Measurements from ENCODE around the gene LRMDA. TPM values are rescaled to one million over a fixed set of nuclear protein-coding genes. Genes with fewer than 3 reads are reported as not detected.

LRMDA gene
- polyA plus RNA-seq, 2 of the 4 experiments (the other 2 are of a cell fraction): 4.6 to 5.2 TPM

DNA sequence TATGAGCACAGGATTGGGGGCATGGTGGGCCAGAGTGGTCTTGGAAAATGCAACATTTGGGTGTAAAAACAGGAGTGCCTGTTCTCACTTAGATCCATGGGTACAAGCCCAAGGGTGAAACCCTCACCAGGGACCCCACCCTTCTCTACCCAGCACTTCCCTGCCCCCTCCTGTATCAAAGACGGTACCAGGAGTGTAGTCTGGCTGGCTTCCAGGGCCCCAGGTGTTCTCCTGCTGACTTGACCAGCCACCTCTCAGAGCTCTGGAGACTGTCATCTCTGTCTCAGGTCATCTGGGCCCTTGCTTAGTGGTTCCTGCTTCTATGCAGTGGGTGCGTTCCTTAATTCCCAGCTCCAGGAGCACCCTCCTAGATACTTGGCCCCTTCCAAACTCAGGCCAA, 447.2 kb downstream of the LRMDA start:
- ATAC-seq (no peak), FAIRE-seq (no peak), DNase-seq (ENCODE audit: low read depth in 1 of 2, low spot score in 1 of 2) (no peak)
- ChIA-PET POLR2A (no interaction called here), CTCF (no interaction called here)
- Histone ChIP-seq H3K27ac (no peak overlapping the region), H3K4me2 (no peak overlapping the region), H3K4me3 (no peak overlapping the region), H3K4me1 (no peaks in the 10 kb centered on the region), H3K9me3 (no peaks in the 10 kb centered on the region)
- TF ChIP-seq CHD2 (IDR thresholded peaks at IDR 0.05; ENCODE audit: low read length, partially characterized antibody) (no peak), CEBPB (IDR thresholded peaks at IDR 0.05) (no peak), ESRRA (IDR thresholded peaks at IDR 0.05; ENCODE audit: borderline replicate concordance, low read length) (no peak), BHLHE40 (IDR thresholded peaks at IDR 0.05; ENCODE audit: low read depth, low read length) (no peak), ZC3H11A (IDR thresholded peaks at IDR 0.05) (no peak), FOSB (CRISPR knock-in tag; IDR thresholded peaks at IDR 0.05) (no peak)
- TF ChIP-seq, protein P1, sequence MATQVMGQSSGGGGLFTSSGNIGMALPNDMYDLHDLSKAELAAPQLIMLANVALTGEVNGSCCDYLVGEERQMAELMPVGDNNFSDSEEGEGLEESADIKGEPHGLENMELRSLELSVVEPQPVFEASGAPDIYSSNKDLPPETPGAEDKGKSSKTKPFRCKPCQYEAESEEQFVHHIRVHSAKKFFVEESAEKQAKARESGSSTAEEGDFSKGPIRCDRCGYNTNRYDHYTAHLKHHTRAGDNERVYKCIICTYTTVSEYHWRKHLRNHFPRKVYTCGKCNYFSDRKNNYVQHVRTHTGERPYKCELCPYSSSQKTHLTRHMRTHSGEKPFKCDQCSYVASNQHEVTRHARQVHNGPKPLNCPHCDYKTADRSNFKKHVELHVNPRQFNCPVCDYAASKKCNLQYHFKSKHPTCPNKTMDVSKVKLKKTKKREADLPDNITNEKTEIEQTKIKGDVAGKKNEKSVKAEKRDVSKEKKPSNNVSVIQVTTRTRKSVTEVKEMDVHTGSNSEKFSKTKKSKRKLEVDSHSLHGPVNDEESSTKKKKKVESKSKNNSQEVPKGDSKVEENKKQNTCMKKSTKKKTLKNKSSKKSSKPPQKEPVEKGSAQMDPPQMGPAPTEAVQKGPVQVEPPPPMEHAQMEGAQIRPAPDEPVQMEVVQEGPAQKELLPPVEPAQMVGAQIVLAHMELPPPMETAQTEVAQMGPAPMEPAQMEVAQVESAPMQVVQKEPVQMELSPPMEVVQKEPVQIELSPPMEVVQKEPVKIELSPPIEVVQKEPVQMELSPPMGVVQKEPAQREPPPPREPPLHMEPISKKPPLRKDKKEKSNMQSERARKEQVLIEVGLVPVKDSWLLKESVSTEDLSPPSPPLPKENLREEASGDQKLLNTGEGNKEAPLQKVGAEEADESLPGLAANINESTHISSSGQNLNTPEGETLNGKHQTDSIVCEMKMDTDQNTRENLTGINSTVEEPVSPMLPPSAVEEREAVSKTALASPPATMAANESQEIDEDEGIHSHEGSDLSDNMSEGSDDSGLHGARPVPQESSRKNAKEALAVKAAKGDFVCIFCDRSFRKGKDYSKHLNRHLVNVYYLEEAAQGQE (IDR thresholded peaks at IDR 0.05): no peak
- TF ChIP-seq, protein P2, sequence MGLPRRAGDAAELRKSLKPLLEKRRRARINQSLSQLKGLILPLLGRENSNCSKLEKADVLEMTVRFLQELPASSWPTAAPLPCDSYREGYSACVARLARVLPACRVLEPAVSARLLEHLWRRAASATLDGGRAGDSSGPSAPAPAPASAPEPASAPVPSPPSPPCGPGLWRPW (IDR thresholded peaks at IDR 0.05): no peak
- TF ChIP-seq, protein P3, sequence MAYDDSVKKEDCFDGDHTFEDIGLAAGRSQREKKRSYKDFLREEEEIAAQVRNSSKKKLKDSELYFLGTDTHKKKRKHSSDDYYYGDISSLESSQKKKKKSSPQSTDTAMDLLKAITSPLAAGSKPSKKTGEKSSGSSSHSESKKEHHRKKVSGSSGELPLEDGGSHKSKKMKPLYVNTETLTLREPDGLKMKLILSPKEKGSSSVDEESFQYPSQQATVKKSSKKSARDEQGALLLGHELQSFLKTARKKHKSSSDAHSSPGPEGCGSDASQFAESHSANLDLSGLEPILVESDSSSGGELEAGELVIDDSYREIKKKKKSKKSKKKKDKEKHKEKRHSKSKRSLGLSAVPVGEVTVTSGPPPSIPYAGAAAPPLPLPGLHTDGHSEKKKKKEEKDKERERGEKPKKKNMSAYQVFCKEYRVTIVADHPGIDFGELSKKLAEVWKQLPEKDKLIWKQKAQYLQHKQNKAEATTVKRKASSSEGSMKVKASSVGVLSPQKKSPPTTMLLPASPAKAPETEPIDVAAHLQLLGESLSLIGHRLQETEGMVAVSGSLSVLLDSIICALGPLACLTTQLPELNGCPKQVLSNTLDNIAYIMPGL (CRISPR knock-in tag; IDR thresholded peaks at IDR 0.05; ENCODE audit: borderline replicate concordance): no peak
- WGBS (ENCODE audit: missing lambda C conversion rate): 75% methylated on average over 2 of the region's 2 CpGs

DNA sequence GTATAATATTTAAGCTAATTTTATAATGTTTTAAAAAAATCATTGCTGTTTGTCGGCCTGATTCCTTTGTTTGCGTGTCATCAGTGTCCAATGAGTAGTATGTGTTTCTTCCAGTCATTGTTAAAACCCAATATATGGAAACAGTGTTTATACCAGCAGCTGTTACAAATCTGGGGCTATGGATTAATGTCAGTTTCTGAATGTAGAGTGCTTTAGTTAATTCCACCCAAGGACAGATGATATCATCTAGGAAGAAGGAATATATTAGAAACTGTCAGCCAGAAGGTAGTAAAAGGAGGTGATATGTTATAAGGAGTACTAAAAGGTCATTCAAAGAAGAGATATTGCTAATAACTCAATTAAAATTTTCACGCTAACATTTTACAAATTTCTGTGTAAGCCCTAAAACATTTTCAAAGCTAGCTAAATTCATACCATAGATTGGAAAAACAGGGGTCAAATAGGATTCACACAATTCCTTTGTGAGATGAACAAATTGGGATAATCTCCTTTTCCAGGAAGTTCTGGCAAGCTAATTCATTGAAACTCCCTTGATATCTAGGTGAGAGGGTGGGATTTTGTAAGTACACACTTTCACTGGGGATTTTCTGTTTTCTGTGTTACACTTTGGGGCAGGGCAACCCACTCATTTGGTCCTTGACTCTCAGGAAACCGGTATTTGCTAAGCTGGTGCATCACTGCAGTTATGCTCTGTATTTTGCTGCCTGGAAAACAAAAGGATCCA, 448.8 kb downstream of the LRMDA start:
- Histone ChIP-seq H3K4me3 (no peak overlapping the region), H3K4me2 (no peak overlapping the region), H3K4me1 (no peaks in the 10 kb centered on the region), H3K9me3 (no peaks in the 10 kb centered on the region), H3K27ac (no peak overlapping the region)
- DNase-seq (ENCODE audit: low read depth in 1 of 2, low spot score in 1 of 2) (no peak), ATAC-seq (no peak), FAIRE-seq (no peak)
- POLR2A ChIA-PET: no interaction called here
- CTCF ChIA-PET: interaction anchor here (0.9 kb wide), 1 partner anchor 17 kb away, joined by 3 read pairs; no protein-coding TSS in a partner anchor
- 50% methylated on average over 4 of the region's 4 CpGs for WGBS (ENCODE audit: missing lambda C conversion rate)
- TF ChIP-seq, protein P4, sequence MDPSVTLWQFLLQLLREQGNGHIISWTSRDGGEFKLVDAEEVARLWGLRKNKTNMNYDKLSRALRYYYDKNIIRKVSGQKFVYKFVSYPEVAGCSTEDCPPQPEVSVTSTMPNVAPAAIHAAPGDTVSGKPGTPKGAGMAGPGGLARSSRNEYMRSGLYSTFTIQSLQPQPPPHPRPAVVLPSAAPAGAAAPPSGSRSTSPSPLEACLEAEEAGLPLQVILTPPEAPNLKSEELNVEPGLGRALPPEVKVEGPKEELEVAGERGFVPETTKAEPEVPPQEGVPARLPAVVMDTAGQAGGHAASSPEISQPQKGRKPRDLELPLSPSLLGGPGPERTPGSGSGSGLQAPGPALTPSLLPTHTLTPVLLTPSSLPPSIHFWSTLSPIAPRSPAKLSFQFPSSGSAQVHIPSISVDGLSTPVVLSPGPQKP (IDR thresholded peaks at IDR 0.05; ENCODE audit: low read depth, low read length): no peak
- TF ChIP-seq, protein P5, sequence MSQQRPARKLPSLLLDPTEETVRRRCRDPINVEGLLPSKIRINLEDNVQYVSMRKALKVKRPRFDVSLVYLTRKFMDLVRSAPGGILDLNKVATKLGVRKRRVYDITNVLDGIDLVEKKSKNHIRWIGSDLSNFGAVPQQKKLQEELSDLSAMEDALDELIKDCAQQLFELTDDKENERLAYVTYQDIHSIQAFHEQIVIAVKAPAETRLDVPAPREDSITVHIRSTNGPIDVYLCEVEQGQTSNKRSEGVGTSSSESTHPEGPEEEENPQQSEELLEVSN (IDR thresholded peaks at IDR 0.05; ENCODE audit: borderline replicate concordance, low read depth): no peak
- no peak for TF ChIP-seq CBX8 (IDR thresholded peaks at IDR 0.05)
- no peak for TF ChIP-seq CEBPB (IDR thresholded peaks at IDR 0.05)
- TF ChIP-seq FOXS1 (CRISPR knock-in tag; IDR thresholded peaks at IDR 0.05): no peak
- no peak for TF ChIP-seq PHF8 (IDR thresholded peaks at IDR 0.05; ENCODE audit: borderline replicate concordance, low read depth)
- TF ChIP-seq SREBF2 (IDR thresholded peaks at IDR 0.05): no peak
- TF ChIP-seq KDM5A (IDR thresholded peaks at IDR 0.05): no peak
- TF ChIP-seq ZNF302 (CRISPR knock-in tag; IDR thresholded peaks at IDR 0.05): no peak
- no peak for TF ChIP-seq RCOR1 (IDR thresholded peaks at IDR 0.05; ENCODE audit: low read depth, low read length)
- no peak for TF ChIP-seq NPAS2 (CRISPR knock-in tag; IDR thresholded peaks at IDR 0.05; ENCODE audit: borderline replicate concordance)
- TF ChIP-seq ZSCAN20 (CRISPR knock-in tag; IDR thresholded peaks at IDR 0.05): no peak

Measured in A549 (cell line).